ENCODE results near the gene IRX6.

IRX6 gene

GRCh38 chr16:55322327-55322726, 1.7 kb upstream of the IRX6 start:
- no peak for DNase-seq (ENCODE audit: extremely low read depth, low read depth)
- TF ChIP-seq CTCF (IDR thresholded peaks at IDR 0.05; ENCODE audit: low read depth, low read length) = no peak

DNA sequence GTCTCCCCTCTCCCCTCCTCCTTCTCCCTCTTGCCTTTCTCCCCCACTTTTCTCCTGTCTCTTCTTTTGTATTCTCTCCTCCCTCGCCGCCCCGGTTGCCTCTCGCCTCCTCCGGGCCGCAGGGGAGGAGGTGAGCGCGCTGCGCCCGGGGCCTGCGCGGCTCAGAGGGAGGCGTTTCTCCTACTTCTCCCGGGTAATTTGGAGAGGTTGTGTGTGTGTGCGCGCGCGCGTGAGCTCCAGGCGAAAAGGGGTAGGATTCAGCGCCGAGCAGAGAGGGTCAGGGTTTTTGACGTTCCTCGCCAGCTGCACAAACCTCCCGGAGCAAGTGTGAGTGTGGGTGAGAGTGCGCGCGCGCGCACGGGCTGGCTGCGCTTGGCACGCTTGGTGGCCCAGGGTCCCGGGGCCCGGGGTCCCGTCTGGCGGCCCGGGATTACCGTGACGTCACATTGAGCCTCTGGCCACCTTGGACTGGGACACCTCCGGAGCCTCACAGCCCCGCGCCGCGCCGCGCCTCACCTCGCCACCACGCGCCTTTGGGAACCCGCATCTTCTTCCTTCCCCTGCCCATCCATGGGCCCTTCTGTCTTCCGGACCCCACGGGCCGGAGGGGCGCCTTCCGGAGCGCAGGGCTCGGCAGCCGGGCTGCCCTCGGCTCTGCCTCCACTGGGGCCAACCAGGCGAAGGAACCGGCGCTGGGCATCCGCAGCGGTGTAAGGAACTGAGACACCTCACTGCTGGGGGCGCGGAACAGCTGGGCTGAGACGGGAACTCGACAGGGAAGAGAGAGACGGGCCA, 479 bp downstream of the IRX6 start:
- TF ChIP-seq CTCF (IDR thresholded peaks at IDR 0.05; ENCODE audit: low read depth, low read length) = no peak
- no peak for DNase-seq (ENCODE audit: extremely low read depth, low read depth)

DNA sequence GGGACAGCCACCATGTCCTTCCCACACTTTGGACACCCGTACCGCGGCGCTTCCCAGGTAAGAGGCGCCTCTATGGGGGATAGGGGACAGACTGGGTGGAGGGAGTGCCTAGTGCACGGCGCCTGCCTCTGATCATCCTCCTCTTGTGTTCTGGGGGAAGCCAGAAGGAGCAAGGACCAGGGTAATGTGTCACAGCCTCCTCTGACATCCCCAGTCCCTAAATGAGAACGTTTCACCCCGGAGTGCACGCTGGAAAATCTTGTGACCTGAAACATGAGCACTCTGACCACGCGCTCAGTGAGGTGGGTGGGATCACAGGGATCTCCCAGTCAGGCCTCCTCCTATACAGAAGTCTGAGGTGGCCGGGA, 1.1 kb downstream of the IRX6 start:
- DNase-seq (ENCODE audit: extremely low read depth, low read depth) = no peak
- no peak for TF ChIP-seq CTCF (IDR thresholded peaks at IDR 0.05; ENCODE audit: low read depth, low read length)

DNA sequence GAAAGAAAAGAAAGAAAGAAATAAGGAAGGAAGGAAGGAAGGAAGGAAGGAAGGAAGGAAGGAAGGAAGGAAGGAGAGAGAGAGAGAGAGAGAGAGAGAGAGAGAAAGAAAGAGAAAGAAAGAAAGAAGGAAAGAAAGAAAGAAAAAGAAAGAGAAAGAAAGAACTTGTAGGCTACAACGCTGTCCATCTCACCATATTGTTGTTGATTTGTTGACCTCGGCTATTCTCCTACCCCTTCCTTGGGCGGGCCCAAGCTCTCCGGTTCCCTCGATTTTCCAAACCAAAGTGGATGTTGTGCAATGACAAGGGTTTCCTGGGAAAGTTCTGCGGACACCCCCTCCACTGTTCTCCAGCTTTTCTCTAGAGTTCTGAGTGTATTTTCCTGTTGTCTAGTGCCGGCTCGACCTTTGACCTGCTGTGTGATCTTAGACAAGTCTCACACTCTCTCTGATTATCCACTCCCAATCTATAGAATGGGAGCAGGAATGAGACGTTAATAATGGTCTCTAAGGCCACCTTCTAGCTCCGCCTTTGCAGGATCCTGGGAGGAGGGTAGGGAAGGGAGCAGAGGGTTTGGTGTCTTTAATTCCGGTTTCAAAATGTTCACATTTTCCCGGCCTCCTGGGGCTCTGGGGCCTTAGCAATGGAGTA, 1.6 kb downstream of the IRX6 start:
- TF ChIP-seq CTCF (IDR thresholded peaks at IDR 0.05; ENCODE audit: low read depth, low read length) = no peak
- DNase-seq (ENCODE audit: extremely low read depth, low read depth) = no peak

GRCh38 chr16:55326261-55327092, 2.5 kb downstream of the IRX6 start:
- DNase-seq (ENCODE audit: extremely low read depth, low read depth) = no peak
- no peak for TF ChIP-seq CTCF (IDR thresholded peaks at IDR 0.05; ENCODE audit: low read depth, low read length)

- no peak for TF ChIP-seq CTCF (IDR thresholded peaks at IDR 0.05; ENCODE audit: low read depth, low read length)
- no peak for DNase-seq (ENCODE audit: extremely low read depth, low read depth)
These were observed 4.9 kb downstream of the IRX6 start for GRCh38 chr16:55328611-55329569.

Measured in AG09319 (cell line).